Osteocyte (in vitro differentiated cells): Measurements from ENCODE around the gene BCL7A. TPM values are rescaled to one million over a fixed set of nuclear protein-coding genes. Genes with fewer than 3 reads are reported as not detected.

ENCODE experiments used
- DNase-seq: peaks from one replicate; pipeline ENCODE4 v3.0.0; 2021; ENCODE audit warnings: mixed read lengths; ENCODE audit not compliant: unreplicated experiment; ENCODE audit errors: extremely low spot score
- H3K27ac Mint-ChIP-seq: one replicate; pipeline ENCODE4 v1.8.0; 2021; ENCODE audit warnings: mild to moderate bottlenecking, mixed read lengths; ENCODE audit not compliant: unreplicated experiment
- H3K27me3 Mint-ChIP-seq: one replicate; pipeline ENCODE4 v1.8.0; 2021; ENCODE audit warnings: mixed read lengths; ENCODE audit not compliant: unreplicated experiment
- H3K36me3 Mint-ChIP-seq: one replicate; pipeline ENCODE4 v1.8.0; 2021; ENCODE audit warnings: mixed read lengths; ENCODE audit not compliant: unreplicated experiment
- H3K4me1 Mint-ChIP-seq: one replicate; pipeline ENCODE4 v1.8.0; 2021; ENCODE audit warnings: mixed read lengths; ENCODE audit not compliant: unreplicated experiment
- H3K4me3 Mint-ChIP-seq: one replicate; pipeline ENCODE4 v1.8.0; 2021; ENCODE audit warnings: mild to moderate bottlenecking, moderate library complexity, mixed read lengths; ENCODE audit not compliant: unreplicated experiment
- H3K9me3 Mint-ChIP-seq: one replicate; pipeline ENCODE4 v1.8.0; 2021; ENCODE audit warnings: mixed read lengths; ENCODE audit not compliant: unreplicated experiment
- CTCF ChIP-seq: fragments of 200-600 bp; sonication (generic); IDR thresholded peaks from 2 replicates; pipeline ENCODE4 v1.5.0; 2021; ENCODE audit warnings: antibody characterized with exemption, mild to moderate bottlenecking, moderate library complexity
- total RNA-seq: library from RNA; stranded (reverse); gene quantifications from 2 replicates; pipeline ENCODE4 v1.2.1, GENCODE V29; 2021

Gene BCL7A
- total RNA-seq, 1 donor from 2014 or later, result 10.0 TPM

GRCh38 chr12:122087431-122088178, 65.9 kb downstream of the BCL7A start:
- no peak overlapping the region for H3K4me3 Mint-ChIP-seq
- peak overlapping the region; percentile 74 for H3K27ac Mint-ChIP-seq
- no peaks in the 10 kb centered on the region for H3K9me3 Mint-ChIP-seq
- peaks cover 37% of the 10 kb centered on the region for H3K4me1 Mint-ChIP-seq
- H3K36me3 Mint-ChIP-seq, result peaks cover 14% of the 10 kb centered on the region
- DNase-seq, result no peak
- no peak for TF ChIP-seq CTCF
- H3K27me3 Mint-ChIP-seq, result no peaks in the 10 kb centered on the region

- peaks cover 32% of the 10 kb centered on the region for H3K4me1 Mint-ChIP-seq
- TF ChIP-seq CTCF, result no peak
- no peak overlapping the region for H3K4me3 Mint-ChIP-seq
- H3K27me3 Mint-ChIP-seq, result no peaks in the 10 kb centered on the region
- DNase-seq, result no peak
- peak overlapping the region; percentile 74 for H3K27ac Mint-ChIP-seq
- peaks cover 14% of the 10 kb centered on the region for H3K36me3 Mint-ChIP-seq
- H3K9me3 Mint-ChIP-seq, result no peaks in the 10 kb centered on the region
Measured at GRCh38 chr12:122088179-122088810, 66.6 kb downstream of the BCL7A start.

- Mint-ChIP-seq H3K36me3 (peaks cover 12% of the 10 kb centered on the region), H3K9me3 (no peaks in the 10 kb centered on the region), H3K4me3 (no peak overlapping the region), H3K4me1 (peaks cover 32% of the 10 kb centered on the region), H3K27me3 (no peaks in the 10 kb centered on the region), H3K27ac (no peak overlapping the region)
- no peak for DNase-seq
- no peak for TF ChIP-seq CTCF
Measured at GRCh38 chr12:122089077-122089476, 67.4 kb downstream of the BCL7A start.

- H3K27me3 Mint-ChIP-seq, result no peaks in the 10 kb centered on the region
- no peak overlapping the region for H3K4me3 Mint-ChIP-seq
- peaks cover 34% of the 10 kb centered on the region for H3K4me1 Mint-ChIP-seq
- peaks cover 7% of the 10 kb centered on the region for H3K36me3 Mint-ChIP-seq
- no peaks in the 10 kb centered on the region for H3K9me3 Mint-ChIP-seq
- peak overlapping the region; percentile 75 for H3K27ac Mint-ChIP-seq
- DNase-seq, result no peak
- TF ChIP-seq CTCF, result no peak
Measured at GRCh38 chr12:122090759-122091515, 69.3 kb downstream of the BCL7A start.
